ENCODE data around the gene SYT9.
A peak's percentile ranks its signal among the peaks of the same experiment; 100 is the strongest.

DNA sequence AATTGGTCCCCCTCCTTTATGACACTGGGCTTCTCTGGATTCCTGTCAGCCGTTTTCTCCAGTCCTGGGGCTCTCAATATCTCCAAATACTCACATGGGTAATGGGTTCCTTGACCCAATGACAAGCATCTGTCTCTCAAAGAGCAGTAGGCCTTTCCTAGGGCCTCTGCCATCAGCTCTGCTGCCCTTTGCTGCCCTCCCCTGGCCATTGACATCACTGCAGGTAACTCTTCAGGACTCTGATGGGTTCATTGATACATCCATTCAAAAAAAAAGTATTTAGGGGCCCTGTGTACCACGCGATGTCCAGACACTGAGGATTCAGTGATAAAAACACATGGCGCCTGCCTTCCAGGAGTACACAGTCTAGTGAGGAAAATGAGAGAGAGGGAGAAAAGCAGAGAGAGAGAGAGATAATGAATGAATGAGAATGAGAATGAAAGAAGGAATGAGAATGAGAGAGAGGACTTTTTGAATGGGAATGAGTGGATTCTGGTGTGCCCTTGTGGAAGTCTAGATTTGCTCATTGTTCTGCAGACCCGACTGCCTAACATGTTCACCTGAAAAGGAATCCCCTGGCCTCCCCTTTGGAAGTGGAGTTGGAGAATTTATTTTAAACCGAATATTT, 191.0 kb downstream of the SYT9 start:
- TF ChIP-seq, protein P1, sequence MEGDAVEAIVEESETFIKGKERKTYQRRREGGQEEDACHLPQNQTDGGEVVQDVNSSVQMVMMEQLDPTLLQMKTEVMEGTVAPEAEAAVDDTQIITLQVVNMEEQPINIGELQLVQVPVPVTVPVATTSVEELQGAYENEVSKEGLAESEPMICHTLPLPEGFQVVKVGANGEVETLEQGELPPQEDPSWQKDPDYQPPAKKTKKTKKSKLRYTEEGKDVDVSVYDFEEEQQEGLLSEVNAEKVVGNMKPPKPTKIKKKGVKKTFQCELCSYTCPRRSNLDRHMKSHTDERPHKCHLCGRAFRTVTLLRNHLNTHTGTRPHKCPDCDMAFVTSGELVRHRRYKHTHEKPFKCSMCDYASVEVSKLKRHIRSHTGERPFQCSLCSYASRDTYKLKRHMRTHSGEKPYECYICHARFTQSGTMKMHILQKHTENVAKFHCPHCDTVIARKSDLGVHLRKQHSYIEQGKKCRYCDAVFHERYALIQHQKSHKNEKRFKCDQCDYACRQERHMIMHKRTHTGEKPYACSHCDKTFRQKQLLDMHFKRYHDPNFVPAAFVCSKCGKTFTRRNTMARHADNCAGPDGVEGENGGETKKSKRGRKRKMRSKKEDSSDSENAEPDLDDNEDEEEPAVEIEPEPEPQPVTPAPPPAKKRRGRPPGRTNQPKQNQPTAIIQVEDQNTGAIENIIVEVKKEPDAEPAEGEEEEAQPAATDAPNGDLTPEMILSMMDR (conservative IDR thresholded peaks at IDR 0.05) = peak; percentile 77
- TF ChIP-seq EZH2 (IDR thresholded peaks at IDR 0.05; ENCODE audit: low read depth) = no peak
